Kidney capillary endothelial cell (primary cell): Measurements from ENCODE around the gene LPIN3.

Experiments
- DNase-seq: peaks from one replicate; pipeline ENCODE4 v3.0.0-alpha.2; 2018; ENCODE audit warnings: low spot score

LPIN3 gene

GRCh38 chr20:41365777-41366545, 25.3 kb downstream of the LPIN3 start:
- no peak for DNase-seq

- DNase-seq = no peak
Observed at GRCh38 chr20:41366546-41367392, 26.1 kb downstream of the LPIN3 start, which contains the start of gene EMILIN3. EMILIN3 (minus strand) TSS chr20:41366818; CDS start chr20:41366634, 184 bp downstream.

- no peak for DNase-seq
Observed at GRCh38 chr20:41367393-41367695, 26.7 kb downstream of the LPIN3 start.

GRCh38 chr20:41367956-41368355, 27.3 kb downstream of the LPIN3 start:
- no peak for DNase-seq

- no peak for DNase-seq
Observed at GRCh38 chr20:41369673-41370072, 29.1 kb downstream of the LPIN3 start.

- DNase-seq = no peak
Observed at GRCh38 chr20:41370176-41370575, 29.6 kb downstream of the LPIN3 start.

- DNase-seq = no peak
Observed at GRCh38 chr20:41371371-41371770, 30.8 kb downstream of the LPIN3 start.

- DNase-seq = no peak
Observed at GRCh38 chr20:41373251-41373783, 32.7 kb downstream of the LPIN3 start.

GRCh38 chr20:41373931-41374920, 33.6 kb downstream of the LPIN3 start:
- no peak for DNase-seq

- DNase-seq = no peak
Observed at GRCh38 chr20:41375846-41376245, 35.2 kb downstream of the LPIN3 start.

- no peak for DNase-seq
Observed at GRCh38 chr20:41376349-41376748, 35.7 kb downstream of the LPIN3 start.

- no peak for DNase-seq
Observed at GRCh38 chr20:41377275-41377674, 36.7 kb downstream of the LPIN3 start.

GRCh38 chr20:41379551-41379950, 38.9 kb downstream of the LPIN3 start:
- DNase-seq = no peak

GRCh38 chr20:41380551-41381193, 40.1 kb downstream of the LPIN3 start:
- no peak for DNase-seq

GRCh38 chr20:41382791-41383305, 42.2 kb downstream of the LPIN3 start:
- DNase-seq = no peak

GRCh38 chr20:41386502-41387427, 46.1 kb downstream of the LPIN3 start:
- DNase-seq = no peak

GRCh38 chr20:41387444-41387851, 46.8 kb downstream of the LPIN3 start:
- no peak for DNase-seq

GRCh38 chr20:41390889-41391288, 50.3 kb downstream of the LPIN3 start:
- no peak for DNase-seq

GRCh38 chr20:41391587-41392001, 51.0 kb downstream of the LPIN3 start:
- no peak for DNase-seq

- no peak for DNase-seq
Observed at GRCh38 chr20:41392295-41392694, 51.7 kb downstream of the LPIN3 start.
